PC-9 (cell line): ENCODE measurements around the gene FRMD8. TPM values are rescaled to one million over a fixed set of nuclear protein-coding genes. Genes with fewer than 3 reads are reported as not detected.

Source experiments
- BruUV-seq: library from RNA; stranded (reverse); fragments of 400-500 nt; replicated peaks from 2 replicates; lab custom pipeline; 2021; lab: Mats Ljungman, UMichigan
- CTCF ChIA-PET: fragments of 300-600 bp; sonication (Branson Sonifier 250); formaldehyde crosslinking; loops from one replicate; lab custom pipeline; 2022; ENCODE audit warnings: antibody characterized with exemption; lab: Charles Lee
- POLR2A ChIA-PET: fragments of 300-600 bp; sonication (Branson Sonifier 250); formaldehyde crosslinking; loops from one replicate; lab custom pipeline; 2022; ENCODE audit warnings: antibody characterized with exemption; ENCODE audit not compliant: unreplicated experiment; lab: Charles Lee
- DNase-seq, 2 experiments: peaks; one replicate each; pipeline versions ENCODE4 v3.0.0 to v3.0.0-alpha.2; 2015 to 2022; ENCODE audit warnings: mixed read lengths in 1 of 2
- H2AFZ ChIP-seq: fragments of 200-600 bp; sonication (generic); 2 replicates; pipeline ENCODE4 v1.8.1; 2017; ENCODE audit warnings: antibody characterized with exemption
- H3F3A ChIP-seq: fragments of 200-600 bp; sonication (generic); 2 replicates; pipeline ENCODE4 v1.8.1; 2017; ENCODE audit warnings: antibody characterized with exemption, mild to moderate bottlenecking, low read depth; ENCODE audit not compliant: insufficient read depth
- H3K27ac ChIP-seq: fragments of 200-600 bp; sonication (generic); 2 replicates; pipeline ENCODE4 v1.6.1; 2016; ENCODE audit warnings: mixed run types
- H3K27me3 ChIP-seq: fragments of 200-600 bp; sonication (generic); 2 replicates; pipeline ENCODE4 v1.6.1; 2016; ENCODE audit warnings: low read depth, mixed run types; ENCODE audit not compliant: insufficient read depth
- H3K36me3 ChIP-seq: fragments of 200-600 bp; sonication (generic); 2 replicates; pipeline ENCODE4 v1.6.1; 2016; ENCODE audit warnings: low read depth, mixed run types
- H3K4me1 ChIP-seq: fragments of 200-600 bp; sonication (generic); replicated peaks from 2 replicates; pipeline ENCODE4 v1.6.1; 2016; ENCODE audit warnings: mixed run types; ENCODE audit not compliant: insufficient read depth
- H3K4me2 ChIP-seq: fragments of 200-600 bp; sonication (generic); 2 replicates; pipeline ENCODE4 v1.6.1; 2017; ENCODE audit warnings: mixed run types
- H3K4me3 ChIP-seq: fragments of 200-600 bp; sonication (generic); 2 replicates; pipeline ENCODE4 v1.6.1; 2016; ENCODE audit warnings: mixed run types
- H3K79me2 ChIP-seq: fragments of 200-600 bp; sonication (generic); 2 replicates; pipeline ENCODE4 v1.6.1; 2017; ENCODE audit warnings: low read depth, mixed run types
- H3K9me2 ChIP-seq: fragments of 200-600 bp; sonication (generic); 2 replicates; pipeline ENCODE4 v1.8.1; 2017; ENCODE audit warnings: mild to moderate bottlenecking; ENCODE audit not compliant: insufficient read depth
- H3K9me3 ChIP-seq: fragments of 200-600 bp; sonication (generic); 2 replicates; pipeline ENCODE4 v1.8.1; 2016; ENCODE audit warnings: low read depth; ENCODE audit not compliant: insufficient read depth
- H4K20me1 ChIP-seq: fragments of 200-600 bp; sonication (generic); 2 replicates; pipeline ENCODE4 v1.8.1; 2017; ENCODE audit not compliant: insufficient read depth
- EZH2 ChIP-seq: fragments of 200-600 bp; sonication (generic); IDR thresholded peaks from 2 replicates; pipeline ENCODE4 v1.8.0; 2017; ENCODE audit warnings: antibody characterized with exemption, low read depth
- intact Hi-C: fragments of 100-400 bp; cut with micrococcal nuclease; formaldehyde crosslinking; loops from one replicate; pipeline ENCODE4 v1.10.0; 2022; ENCODE audit not compliant: unreplicated experiment
- total RNA-seq: library from RNA; stranded (reverse); gene quantifications from 2 replicates; pipeline ENCODE4 v1.2.3, GENCODE V29; 2021
- TF ChIP-seq, protein P1 (sequence below): fragments of 200-600 bp; sonication (generic); conservative IDR thresholded peaks from 2 replicates; pipeline ENCODE4 v1.6.1; 2017; ENCODE audit warnings: mixed run types, antibody characterized with exemption, mild to moderate bottlenecking, moderate library complexity

Gene FRMD8
- total RNA-seq, 1 experiment from 2014 or later: 32.4 TPM

DNA sequence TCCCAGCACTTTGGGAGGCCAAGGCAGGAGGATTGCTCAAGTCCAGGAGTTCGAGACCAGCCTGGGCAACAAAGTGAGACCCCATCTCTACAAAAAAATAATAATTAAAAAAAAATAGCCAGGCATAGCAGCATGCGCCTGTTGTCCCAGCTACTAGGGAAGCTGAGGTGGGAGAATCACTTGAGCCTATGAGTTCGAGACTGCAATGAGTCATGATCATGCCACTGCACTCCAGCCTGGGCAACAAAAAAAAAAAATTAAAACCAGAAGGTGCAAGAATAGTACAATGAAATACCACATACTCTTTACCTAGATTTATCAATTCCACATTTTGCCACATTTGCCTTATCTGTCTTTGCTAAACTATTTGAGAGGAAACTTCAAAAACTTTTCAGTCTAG is 44.6 kb upstream of the FRMD8 start:
- Histone ChIP-seq H3K9me3 (no peaks in the 10 kb centered on the region), H3K4me1 (no peaks in the 10 kb centered on the region), H4K20me1 (peaks cover 24% of the 10 kb centered on the region), H3K9me2 (no peaks in the 10 kb centered on the region), H3K4me3 (no peak overlapping the region), H3K4me2 (no peak overlapping the region), H2AFZ (no peak overlapping the region), H3K79me2 (peaks cover 22% of the 10 kb centered on the region), H3K36me3 (peaks cover 57% of the 10 kb centered on the region), H3F3A (peaks cover 10% of the 10 kb centered on the region), H3K27me3 (no peaks in the 10 kb centered on the region), H3K27ac (no peak overlapping the region)
- TF ChIP-seq, protein P1, sequence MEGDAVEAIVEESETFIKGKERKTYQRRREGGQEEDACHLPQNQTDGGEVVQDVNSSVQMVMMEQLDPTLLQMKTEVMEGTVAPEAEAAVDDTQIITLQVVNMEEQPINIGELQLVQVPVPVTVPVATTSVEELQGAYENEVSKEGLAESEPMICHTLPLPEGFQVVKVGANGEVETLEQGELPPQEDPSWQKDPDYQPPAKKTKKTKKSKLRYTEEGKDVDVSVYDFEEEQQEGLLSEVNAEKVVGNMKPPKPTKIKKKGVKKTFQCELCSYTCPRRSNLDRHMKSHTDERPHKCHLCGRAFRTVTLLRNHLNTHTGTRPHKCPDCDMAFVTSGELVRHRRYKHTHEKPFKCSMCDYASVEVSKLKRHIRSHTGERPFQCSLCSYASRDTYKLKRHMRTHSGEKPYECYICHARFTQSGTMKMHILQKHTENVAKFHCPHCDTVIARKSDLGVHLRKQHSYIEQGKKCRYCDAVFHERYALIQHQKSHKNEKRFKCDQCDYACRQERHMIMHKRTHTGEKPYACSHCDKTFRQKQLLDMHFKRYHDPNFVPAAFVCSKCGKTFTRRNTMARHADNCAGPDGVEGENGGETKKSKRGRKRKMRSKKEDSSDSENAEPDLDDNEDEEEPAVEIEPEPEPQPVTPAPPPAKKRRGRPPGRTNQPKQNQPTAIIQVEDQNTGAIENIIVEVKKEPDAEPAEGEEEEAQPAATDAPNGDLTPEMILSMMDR: no peak
- no peak for TF ChIP-seq EZH2
- intact Hi-C loops: no loop called here
- CTCF ChIA-PET: no interaction called here
- DNase-seq: no peak
- POLR2A ChIA-PET: no interaction called here
- no TSS peak for BruUV-seq

DNA sequence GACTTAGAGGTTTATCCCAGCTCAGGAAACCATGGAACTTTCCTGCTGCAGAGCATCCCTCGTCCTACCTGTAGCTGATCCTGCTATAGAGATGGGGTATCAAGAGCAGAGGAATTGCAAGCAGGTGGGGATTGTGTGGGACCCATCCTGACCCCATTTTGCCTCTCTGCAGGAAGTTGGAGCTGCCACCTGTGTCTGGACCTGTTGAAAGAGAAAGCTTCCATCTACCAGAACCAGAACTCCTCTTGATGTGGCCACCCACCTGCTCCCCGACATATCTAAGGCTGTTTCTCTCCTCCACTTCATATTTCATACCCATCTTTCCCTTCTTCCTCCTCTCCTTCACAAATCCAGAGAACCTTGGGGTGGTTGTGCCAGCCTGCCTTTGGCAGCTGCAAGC is 34.9 kb upstream of the FRMD8 start:
- H3K9me3 ChIP-seq: no peaks in the 10 kb centered on the region
- H4K20me1 ChIP-seq: no peaks in the 10 kb centered on the region; the same call in 1 of the 2 replicates
- no peak overlapping the region for H3K27ac ChIP-seq
- no peak overlapping the region for H2AFZ ChIP-seq
- DNase-seq: no peak
- peaks cover 11% of the 10 kb centered on the region for H3K4me1 ChIP-seq
- TF ChIP-seq, protein P1: no peak
- no peak for TF ChIP-seq EZH2
- no peak overlapping the region for H3K4me3 ChIP-seq
- H3K36me3 ChIP-seq: peaks cover 18% of the 10 kb centered on the region
- POLR2A ChIA-PET: no interaction called here
- H3K9me2 ChIP-seq: no peaks in the 10 kb centered on the region
- no peak overlapping the region for H3K4me2 ChIP-seq
- peaks cover 49% of the 10 kb centered on the region for H3F3A ChIP-seq
- no peaks in the 10 kb centered on the region for H3K79me2 ChIP-seq
- intact Hi-C loops: no loop called here
- H3K27me3 ChIP-seq: no peaks in the 10 kb centered on the region
- CTCF ChIA-PET: interaction anchor here (0.6 to 0.7 kb wide), 2 partner anchors 13 to 34 kb away, joined by 3 read pairs; no protein-coding TSS in a partner anchor
- BruUV-seq: no TSS peak

DNA sequence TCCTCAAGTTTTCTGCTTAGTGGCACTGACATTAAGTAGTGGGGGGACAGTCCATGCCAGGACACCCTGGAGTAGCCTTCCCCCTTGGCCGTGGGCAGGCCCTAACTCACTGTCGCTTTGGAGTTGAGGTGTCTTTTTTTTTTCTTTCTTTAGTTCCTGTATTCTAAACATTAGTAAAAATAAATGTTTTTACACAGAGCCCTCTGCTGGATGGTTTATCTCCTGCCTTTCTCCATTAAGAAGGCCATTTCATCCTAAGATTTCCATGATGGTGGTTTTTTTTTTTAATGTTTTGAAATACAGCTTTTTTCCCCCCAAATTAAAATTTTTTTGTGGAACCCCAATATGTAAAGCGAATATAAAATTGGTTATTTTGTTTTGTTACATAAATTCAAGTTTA is 33.7 kb upstream of the FRMD8 start:
- H3K79me2 ChIP-seq: no peaks in the 10 kb centered on the region
- POLR2A ChIA-PET: interaction anchor here (0.6 kb wide), 1 partner anchor 125 kb away, joined by 3 read pairs; no protein-coding TSS in a partner anchor
- peaks cover 11% of the 10 kb centered on the region for H3K4me1 ChIP-seq
- no peaks in the 10 kb centered on the region for H3K27me3 ChIP-seq
- no peak for DNase-seq
- peaks cover 16% of the 10 kb centered on the region for H3K36me3 ChIP-seq
- intact Hi-C loops: no loop called here
- H3K4me2 ChIP-seq: no peak overlapping the region
- CTCF ChIA-PET: interaction anchor here (0.7 to 2.0 kb wide), 3 partner anchors 78 to 504 kb away, joined by 3 to 8 read pairs (median 3); no protein-coding TSS in a partner anchor
- no TSS peak for BruUV-seq
- no peak overlapping the region for H2AFZ ChIP-seq
- TF ChIP-seq, protein P1: peak; percentile 64
- TF ChIP-seq EZH2: no peak
- no peaks in the 10 kb centered on the region; the same call in 1 of the 2 replicates for H4K20me1 ChIP-seq
- H3K4me3 ChIP-seq: no peak overlapping the region
- H3K9me3 ChIP-seq: no peaks in the 10 kb centered on the region
- no peaks in the 10 kb centered on the region for H3K9me2 ChIP-seq
- no peak overlapping the region for H3K27ac ChIP-seq
- peaks cover 49% of the 10 kb centered on the region for H3F3A ChIP-seq
